AG10803 (cell line): ENCODE results near the gene LIX1L.
A peak's percentile ranks its signal among the peaks of the same experiment; 100 is the strongest.

Source experiments
- DNase-seq: peaks from one replicate; pipeline ENCODE4 v3.0.0; 2010; ENCODE audit warnings: low read depth
- H3K4me3 ChIP-seq: 2 replicates; pipeline ENCODE4 v1.5.1; 2011; ENCODE audit warnings: mild to moderate bottlenecking, low read length, control low read depth
- TF ChIP-seq, protein P1 (sequence below): conservative IDR thresholded peaks from 2 replicates; pipeline ENCODE4 v1.5.1; 2011; ENCODE audit warnings: mild to moderate bottlenecking, low read length, control low read depth, inconsistent platforms

Gene LIX1L

GRCh38 chr1:145995964-145996432 is 38.2 kb upstream of the LIX1L start:
- peak overlapping the region; percentile 99 for H3K4me3 ChIP-seq
- TF ChIP-seq, protein P1, sequence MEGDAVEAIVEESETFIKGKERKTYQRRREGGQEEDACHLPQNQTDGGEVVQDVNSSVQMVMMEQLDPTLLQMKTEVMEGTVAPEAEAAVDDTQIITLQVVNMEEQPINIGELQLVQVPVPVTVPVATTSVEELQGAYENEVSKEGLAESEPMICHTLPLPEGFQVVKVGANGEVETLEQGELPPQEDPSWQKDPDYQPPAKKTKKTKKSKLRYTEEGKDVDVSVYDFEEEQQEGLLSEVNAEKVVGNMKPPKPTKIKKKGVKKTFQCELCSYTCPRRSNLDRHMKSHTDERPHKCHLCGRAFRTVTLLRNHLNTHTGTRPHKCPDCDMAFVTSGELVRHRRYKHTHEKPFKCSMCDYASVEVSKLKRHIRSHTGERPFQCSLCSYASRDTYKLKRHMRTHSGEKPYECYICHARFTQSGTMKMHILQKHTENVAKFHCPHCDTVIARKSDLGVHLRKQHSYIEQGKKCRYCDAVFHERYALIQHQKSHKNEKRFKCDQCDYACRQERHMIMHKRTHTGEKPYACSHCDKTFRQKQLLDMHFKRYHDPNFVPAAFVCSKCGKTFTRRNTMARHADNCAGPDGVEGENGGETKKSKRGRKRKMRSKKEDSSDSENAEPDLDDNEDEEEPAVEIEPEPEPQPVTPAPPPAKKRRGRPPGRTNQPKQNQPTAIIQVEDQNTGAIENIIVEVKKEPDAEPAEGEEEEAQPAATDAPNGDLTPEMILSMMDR = no peak
- no peak for DNase-seq

- H3K4me3 ChIP-seq = peak overlapping the region; percentile 99
- TF ChIP-seq, protein P1 = no peak
- DNase-seq = no peak
Measured at GRCh38 chr1:145995148-145995881, 37.5 kb upstream of the LIX1L start.

GRCh38 chr1:145994391-145995120 is 36.7 kb upstream of the LIX1L start:
- DNase-seq = no peak
- H3K4me3 ChIP-seq = peak overlapping the region; percentile 99

DNA sequence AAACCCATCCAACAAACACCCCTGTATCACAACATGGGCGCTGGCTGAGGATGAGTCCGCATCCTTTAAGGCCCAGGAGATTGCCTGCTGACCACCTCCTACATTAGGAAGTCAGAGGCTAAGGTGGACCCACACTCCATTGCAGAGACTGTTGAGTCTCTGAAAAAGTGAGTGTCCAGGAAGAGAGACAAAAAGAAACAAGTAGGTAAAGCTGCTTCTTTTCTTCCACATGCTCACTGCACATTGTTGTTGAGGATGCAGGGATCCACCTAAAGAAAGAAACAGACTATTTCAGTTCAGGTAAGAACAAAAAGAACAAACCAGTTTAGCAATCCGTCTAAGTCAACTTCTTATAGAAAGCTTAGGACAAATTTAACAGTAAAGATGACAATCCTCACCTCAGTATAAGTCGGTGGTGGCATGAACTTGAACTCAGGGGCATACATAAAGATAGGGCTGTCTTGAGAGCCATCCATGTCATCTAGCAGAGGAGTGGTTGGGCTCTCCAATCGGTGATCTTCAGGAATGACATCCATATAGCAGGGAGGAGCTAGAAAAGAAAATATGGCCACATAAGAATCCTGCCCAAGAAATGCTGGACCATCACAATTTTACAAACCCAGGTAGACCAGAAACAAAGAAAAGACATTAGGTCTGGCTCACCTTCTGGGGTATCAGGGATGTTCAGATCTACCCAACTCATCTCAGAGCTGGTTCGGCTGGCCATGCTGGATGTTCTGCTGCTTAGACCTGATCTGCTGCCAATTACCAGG is 36.0 kb upstream of the LIX1L start:
- peak overlapping the region; percentile 99 for H3K4me3 ChIP-seq

More at GRCh38 chr1:145994391-145995120, 36.7 kb upstream of the LIX1L start:
- TF ChIP-seq, protein P1 = no peak

DNA sequence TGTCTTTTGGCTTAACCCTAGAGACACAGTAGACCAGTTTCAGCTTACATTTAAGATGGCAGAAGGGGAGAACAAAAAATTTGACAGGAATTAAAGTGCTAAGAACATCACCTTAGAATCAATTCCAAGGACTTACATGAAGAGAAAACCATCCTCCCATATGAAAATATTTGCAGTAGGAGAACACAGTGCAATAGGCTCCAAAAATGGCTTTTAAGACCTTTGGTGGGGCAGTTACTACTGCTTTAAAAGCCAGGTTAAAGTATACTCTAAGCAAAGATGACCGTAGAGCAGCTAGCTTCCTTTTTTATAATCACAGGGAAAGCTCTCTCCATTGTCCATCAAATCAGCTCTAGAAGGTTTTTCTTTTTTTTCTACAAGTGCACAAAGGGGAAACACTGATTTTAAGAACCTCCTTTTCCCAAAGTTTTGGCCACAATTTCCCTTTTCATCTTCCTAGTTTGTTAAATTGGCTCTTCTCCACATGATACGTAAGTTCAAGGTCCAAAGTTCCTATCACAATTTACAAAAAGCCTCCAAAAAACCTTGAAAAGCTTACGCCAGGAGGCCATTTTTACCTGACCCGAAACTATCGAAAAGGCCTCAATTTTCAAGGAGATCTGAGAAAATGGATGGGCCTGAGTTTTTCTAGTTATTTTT is 35.3 kb upstream of the LIX1L start:
- peak overlapping the region; percentile 99 for H3K4me3 ChIP-seq
- TF ChIP-seq, protein P1 = no peak

More for the DNA sequence above, 36.0 kb upstream of the LIX1L start:
- TF ChIP-seq, protein P1 = no peak
- DNase-seq = no peak

DNA sequence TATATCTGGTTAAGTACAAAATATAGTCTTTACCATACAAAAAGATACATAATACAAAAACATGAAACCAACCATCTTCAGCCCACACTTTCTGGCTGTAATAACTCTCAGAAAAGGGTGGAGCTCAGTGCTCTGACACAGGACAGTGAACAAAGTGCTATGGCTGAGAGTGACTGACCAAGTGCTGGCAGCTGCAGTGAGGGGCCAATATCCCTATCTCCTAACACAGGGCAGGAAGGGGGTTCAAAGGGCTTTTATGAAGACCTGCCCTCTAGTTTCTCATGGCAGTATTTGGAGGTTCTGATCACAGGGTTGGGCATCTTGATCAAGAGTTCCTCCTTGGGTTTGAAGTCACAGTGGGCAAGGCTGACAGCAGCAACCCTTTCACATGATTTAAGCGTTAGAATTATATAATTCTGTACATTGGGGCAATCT is 34.7 kb upstream of the LIX1L start:
- no peak for DNase-seq
- H3K4me3 ChIP-seq = peak overlapping the region; percentile 8; the same call in 1 of the 2 replicates
- TF ChIP-seq, protein P1 = no peak

More for the DNA sequence above, 35.3 kb upstream of the LIX1L start:
- DNase-seq = no peak
